GOT3 (cell line): ENCODE data around the gene HES1.
"Not testable (repeated sequence)": the region's sequence is repeated elsewhere in the genome, so short reads cannot be mapped to it uniquely, and the experiment has no call there.

Experiments used
- DNase-seq: peaks from one replicate; lab custom pipeline; 2025; ENCODE audit warnings: mixed read lengths; lab: John Stamatoyannopoulos, UW

The HES1 gene

GRCh38 chr3:194141415-194142155 lies 5.6 kb downstream of the HES1 start:
- DNase-seq = peak; percentile 65

- no peak for DNase-seq
These were observed 6.4 kb downstream of the HES1 start for GRCh38 chr3:194142156-194142910.

GRCh38 chr3:194145702-194146101 lies 9.8 kb downstream of the HES1 start:
- DNase-seq = no peak

- DNase-seq = no peak
These were observed 11.7 kb downstream of the HES1 start for GRCh38 chr3:194147679-194148078.

- no peak for DNase-seq
These were observed 12.4 kb downstream of the HES1 start for GRCh38 chr3:194148383-194148782.

GRCh38 chr3:194150252-194150934 lies 14.4 kb downstream of the HES1 start:
- no peak for DNase-seq

GRCh38 chr3:194150935-194151302 lies 15.0 kb downstream of the HES1 start:
- DNase-seq = not testable (repeated sequence)

GRCh38 chr3:194154346-194154745 lies 18.4 kb downstream of the HES1 start:
- no peak for DNase-seq

GRCh38 chr3:194156095-194156494 lies 20.1 kb downstream of the HES1 start:
- no peak for DNase-seq

GRCh38 chr3:194158942-194159439 lies 23.0 kb downstream of the HES1 start:
- no peak for DNase-seq

GRCh38 chr3:194160158-194160557 lies 24.2 kb downstream of the HES1 start:
- DNase-seq = no peak

GRCh38 chr3:194161131-194162045 lies 25.4 kb downstream of the HES1 start:
- DNase-seq = no peak

GRCh38 chr3:194162070-194162678 lies 26.2 kb downstream of the HES1 start:
- DNase-seq = no peak

GRCh38 chr3:194162817-194163584 lies 27.1 kb downstream of the HES1 start:
- DNase-seq = no peak

- DNase-seq = no peak
These were observed 27.7 kb downstream of the HES1 start for GRCh38 chr3:194163697-194164096.

GRCh38 chr3:194164861-194165260 lies 28.9 kb downstream of the HES1 start:
- DNase-seq = no peak

GRCh38 chr3:194165271-194166018 lies 29.5 kb downstream of the HES1 start:
- no peak for DNase-seq

GRCh38 chr3:194166682-194167479 lies 30.9 kb downstream of the HES1 start:
- no peak for DNase-seq
